ENCODE data around the gene ZNF658.
"Not testable (repeated sequence)": the region's sequence is repeated elsewhere in the genome, so short reads cannot be mapped to it uniquely, and the experiment has no call there.

The ZNF658 gene

DNA sequence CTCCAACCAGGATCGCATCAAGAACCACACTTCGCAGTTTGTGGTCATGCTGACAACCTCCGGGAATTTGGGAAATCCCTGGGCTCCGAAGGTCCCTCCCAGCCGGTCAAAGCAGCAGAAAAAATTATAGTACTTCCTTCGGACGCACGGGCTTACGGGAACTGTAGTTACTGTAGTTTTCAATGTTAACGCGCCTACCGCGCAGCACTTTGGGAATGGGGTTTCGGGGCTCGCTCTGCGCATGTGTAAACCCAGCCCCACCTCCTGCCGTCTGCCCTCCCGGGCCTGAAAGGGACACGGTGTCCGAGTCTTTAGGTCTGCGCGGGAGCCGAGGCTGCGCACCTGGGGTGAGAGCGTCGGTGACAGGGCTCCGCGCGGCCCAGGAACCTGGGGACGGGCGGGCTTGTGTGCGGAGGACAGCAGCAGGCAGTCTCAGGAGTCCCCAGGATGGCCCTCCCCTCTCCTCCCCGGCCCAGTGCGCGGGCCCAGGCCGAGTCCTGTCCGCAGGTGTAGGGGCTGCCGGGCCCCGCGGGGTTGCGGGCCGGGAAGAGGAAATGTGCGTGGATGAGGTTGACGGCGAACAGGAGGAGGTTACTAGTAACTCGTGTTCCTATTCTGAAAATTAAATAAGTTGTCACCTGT lies at the start of gene ZNF658:
Gene ZNF658, plus strand, starts transcription at position 236 of the 642 bp plus-strand sequence. CDS start 2,837 bp downstream, outside the sequence.
- not testable (repeated sequence) for DNase-seq

DNA sequence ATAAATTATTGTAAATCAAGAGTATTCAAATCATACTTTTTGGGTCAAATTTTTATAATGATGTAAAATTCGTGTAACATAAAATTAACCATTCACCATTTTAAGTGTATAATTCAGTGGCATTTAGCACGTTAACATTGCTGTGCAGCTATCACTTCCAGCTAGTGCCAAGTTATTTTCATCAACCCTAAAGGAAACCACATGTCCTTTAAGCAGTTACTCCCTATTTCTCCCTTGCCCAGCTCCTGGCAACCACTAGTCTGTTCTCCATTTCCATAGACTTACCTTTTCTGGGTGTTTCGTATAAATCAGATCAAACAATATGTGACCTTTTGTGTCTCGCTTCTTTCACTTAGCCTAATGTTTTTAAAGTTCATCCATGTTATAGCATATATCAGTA lies 38.8 kb upstream of the ZNF658 start:
- DNase-seq = not testable (repeated sequence)

GRCh38 chr9:66868660-66869059 lies 31.9 kb upstream of the ZNF658 start:
- DNase-seq = not testable (repeated sequence)

DNA sequence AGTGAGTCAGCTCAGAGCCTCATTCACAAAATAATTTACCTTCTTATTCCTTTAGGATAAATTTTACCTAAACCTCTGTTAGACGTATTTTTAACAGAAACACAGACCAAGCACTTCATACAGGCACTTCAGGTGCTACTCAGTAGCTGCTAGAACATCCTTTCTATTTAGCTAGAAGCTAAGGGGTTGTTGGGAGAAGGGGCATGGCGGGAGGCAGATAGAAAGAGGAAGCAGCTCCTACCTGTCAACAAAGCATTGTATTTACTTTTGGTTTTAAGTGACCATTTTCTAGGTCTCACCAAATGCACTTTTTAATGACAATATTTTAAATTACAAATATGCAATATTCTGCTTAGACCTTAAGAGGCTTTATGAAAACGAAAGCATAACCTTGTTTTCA lies 19.9 kb upstream of the ZNF658 start:
- not testable (repeated sequence) for DNase-seq

DNA sequence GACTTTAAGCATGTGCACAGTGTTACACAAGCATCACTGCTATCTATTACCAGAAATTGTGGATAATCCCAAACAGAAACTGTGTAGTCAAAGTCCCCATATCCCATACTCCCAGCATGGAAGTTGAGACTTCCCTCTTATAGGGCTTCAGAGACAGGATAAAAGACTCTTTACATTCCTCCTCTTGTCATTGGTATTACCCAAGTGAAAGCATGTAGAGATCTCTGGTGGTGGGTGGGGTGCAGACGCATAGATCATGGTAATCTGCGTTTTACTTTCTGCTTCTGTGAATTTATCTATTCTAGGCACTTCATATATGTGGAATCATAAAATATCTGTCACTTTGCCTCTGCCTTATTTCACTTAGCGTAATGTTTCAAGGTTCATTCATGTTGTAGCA lies 18.7 kb upstream of the ZNF658 start:
- not testable (repeated sequence) for DNase-seq

GRCh38 chr9:66890334-66890733 lies 10.2 kb upstream of the ZNF658 start:
- not testable (repeated sequence) for DNase-seq

- DNase-seq = not testable (repeated sequence)
These were observed 616 bp downstream of the ZNF658 start for GRCh38 chr9:66901141-66901540.

DNA sequence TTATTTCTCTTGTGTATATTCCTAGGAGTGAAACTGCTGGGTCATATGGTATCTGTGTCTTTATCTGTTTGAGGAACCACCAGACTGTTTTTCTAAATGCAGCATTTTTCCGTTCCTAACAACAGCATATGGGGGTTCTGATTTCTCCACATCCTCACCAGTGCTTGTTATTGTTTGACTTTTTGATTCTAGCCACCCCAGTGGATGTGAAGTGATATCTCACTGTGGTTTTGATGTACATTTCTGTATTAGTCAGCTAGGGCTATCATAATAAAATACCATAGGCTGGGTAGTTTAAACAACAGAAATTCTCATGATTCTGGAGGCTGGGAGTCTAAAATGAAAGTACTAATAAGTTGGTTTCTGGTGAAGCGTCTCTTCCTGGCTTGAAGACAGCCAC lies 9.0 kb downstream of the ZNF658 start:
- not testable (repeated sequence) for DNase-seq

DNA sequence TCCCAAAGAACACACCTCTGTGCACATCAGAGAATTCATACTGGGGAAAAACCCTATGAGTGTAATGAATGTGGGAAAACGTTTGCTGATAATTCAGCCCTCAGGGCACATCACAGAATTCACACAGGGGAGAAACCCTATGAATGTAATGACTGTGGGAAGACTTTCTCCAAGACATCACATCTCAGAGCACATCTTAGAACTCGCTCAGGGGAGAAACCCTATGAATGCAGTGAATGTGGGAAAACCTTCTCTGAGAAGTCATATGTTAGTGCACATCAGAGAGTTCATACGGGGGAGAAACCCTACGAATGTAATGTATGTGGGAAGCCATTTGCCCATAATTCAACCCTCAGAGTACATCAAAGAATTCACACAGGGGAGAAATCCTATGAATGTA lies 19.5 kb downstream of the ZNF658 start:
- DNase-seq = not testable (repeated sequence)

GRCh38 chr9:66936194-66936870 lies 35.8 kb downstream of the ZNF658 start:
- not testable (repeated sequence) for DNase-seq

DNA sequence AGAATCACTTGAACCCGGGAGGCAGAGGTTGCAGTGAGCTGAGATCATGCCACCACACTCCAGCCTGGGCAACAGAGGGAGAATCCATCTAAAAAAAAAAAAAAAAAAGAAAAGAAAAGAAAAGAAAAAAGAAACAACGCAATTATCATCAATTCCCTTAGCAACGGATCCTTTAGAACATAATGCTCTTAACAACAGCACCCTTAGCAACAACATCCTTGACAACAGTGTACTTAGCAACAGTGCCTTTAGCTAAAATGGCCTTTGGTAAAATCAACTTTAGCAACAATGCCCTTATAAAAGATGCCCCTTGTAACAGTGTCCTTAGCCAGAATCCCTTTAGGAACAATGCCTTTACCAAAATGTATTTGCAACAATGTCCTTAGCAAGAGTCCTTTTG lies 37.1 kb downstream of the ZNF658 start:
- not testable (repeated sequence) for DNase-seq

- DNase-seq = not testable (repeated sequence)
These were observed 37.8 kb downstream of the ZNF658 start for GRCh38 chr9:66938322-66938721.

DNA sequence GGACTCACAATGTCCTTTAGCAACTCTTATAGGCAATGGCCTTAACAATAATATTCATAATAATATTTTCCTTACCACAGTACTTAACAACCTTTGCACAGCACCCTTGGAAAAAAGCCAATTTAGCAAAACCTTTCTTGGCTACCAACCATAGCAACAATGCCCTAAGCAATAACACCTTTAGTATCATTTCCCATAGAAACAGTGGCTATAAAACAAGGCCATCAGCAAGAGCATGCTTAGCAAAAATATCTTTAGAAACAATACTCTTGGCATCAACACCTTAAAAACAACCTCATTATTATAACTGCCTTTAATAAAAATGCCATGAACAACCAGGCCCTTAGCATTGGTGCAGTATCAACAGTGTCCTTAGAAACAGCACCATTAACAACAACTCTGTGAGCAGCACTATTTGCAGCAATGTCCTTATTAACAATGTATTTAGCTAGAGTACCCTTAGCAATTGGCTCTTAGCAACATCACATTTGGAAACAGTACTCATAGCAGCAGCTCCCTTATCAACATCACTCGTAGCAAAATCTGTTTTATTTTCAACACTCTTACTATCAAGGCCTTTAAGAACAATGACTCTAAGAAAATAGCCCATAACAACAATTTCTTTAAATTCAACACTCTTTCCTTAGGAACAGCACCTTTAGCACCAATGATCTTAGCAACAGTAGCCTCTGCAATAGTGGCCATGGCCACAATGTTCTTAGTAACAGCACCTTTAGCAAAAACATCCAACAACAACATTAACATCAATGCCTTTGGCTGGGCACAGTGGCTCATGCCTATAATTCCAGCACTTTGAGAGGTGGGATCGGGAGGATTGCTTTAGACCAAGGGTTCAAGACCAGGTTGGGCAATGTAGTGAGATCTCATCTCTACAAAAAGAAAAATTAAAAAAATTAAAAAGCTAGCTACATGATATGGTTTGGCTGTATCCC lies 39.6 kb downstream of the ZNF658 start:
- DNase-seq = not testable (repeated sequence)

- DNase-seq = not testable (repeated sequence)
These were observed 42.1 kb downstream of the ZNF658 start for GRCh38 chr9:66942400-66943155.

- DNase-seq = not testable (repeated sequence)
These were observed 52.1 kb downstream of the ZNF658 start for GRCh38 chr9:66952576-66952975.
